ENCODE measurements around the gene TMEM221.

Gene TMEM221

DNA sequence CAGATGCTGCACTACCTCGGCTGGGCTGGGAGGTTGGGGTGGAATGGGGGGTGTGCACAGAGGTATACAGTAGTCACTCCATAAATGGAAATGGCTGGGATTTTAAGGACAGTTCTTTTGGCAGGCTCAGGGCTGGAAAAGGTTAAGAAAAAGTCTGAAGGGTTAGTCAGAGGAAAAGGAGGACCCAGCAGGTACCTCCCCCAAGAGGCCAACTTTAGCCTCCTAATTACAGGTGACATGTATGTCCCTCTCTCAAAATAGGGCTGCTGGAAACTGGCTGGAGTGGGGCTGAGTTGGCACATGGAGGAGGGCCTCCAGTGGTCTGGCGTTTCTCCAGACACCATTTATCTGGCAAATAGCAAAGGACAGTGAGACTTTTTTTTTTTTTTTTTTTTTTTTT, 55.5 kb downstream of the TMEM221 start:
- TF ChIP-seq, protein P1, sequence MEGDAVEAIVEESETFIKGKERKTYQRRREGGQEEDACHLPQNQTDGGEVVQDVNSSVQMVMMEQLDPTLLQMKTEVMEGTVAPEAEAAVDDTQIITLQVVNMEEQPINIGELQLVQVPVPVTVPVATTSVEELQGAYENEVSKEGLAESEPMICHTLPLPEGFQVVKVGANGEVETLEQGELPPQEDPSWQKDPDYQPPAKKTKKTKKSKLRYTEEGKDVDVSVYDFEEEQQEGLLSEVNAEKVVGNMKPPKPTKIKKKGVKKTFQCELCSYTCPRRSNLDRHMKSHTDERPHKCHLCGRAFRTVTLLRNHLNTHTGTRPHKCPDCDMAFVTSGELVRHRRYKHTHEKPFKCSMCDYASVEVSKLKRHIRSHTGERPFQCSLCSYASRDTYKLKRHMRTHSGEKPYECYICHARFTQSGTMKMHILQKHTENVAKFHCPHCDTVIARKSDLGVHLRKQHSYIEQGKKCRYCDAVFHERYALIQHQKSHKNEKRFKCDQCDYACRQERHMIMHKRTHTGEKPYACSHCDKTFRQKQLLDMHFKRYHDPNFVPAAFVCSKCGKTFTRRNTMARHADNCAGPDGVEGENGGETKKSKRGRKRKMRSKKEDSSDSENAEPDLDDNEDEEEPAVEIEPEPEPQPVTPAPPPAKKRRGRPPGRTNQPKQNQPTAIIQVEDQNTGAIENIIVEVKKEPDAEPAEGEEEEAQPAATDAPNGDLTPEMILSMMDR (conservative IDR thresholded peaks at IDR 0.05; ENCODE audit: low read depth, low read length): no peak
- no peak overlapping the region for H3K4me3 ChIP-seq (ENCODE audit: low read length)
- DNase-seq (ENCODE audit: low read depth): no peak

DNA sequence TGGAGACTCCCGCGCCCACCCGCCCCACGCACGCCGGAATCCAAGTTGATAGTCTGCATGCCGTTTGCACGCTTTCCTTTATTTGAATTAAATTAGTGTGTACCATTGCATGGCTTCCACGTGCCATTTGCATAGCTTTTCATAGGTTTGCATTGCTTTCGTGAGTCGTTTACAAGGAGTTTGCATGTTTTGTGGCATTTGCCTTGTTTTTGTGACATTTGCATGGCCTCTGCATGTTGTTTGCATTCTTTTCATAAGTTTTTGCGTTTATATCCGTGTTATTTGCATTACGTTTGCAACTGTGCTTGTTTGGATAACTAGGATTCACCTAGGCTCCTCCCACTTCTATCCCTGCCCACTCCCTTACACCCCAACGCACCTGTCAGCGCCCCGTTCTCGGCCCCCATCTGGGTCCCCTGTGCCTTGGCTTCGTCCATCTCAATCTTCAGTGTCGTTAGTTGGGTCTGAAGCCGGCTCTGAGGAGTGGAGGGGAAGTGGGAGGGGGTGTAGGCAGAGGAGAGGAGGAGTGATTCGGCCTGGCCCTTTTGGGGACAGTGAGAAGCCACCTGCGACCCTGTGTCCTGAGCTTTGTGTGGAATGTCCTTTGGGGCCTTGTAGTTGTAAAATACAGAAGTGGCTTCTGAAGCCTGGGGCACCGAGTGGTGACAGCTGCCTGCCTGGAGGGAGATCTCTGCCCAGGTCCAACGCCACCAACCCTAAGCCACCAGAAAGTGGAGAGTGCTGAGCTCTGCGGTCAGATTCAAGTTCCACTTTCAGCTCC, 56.9 kb downstream of the TMEM221 start:
- peak overlapping the region; percentile 17 for H3K4me3 ChIP-seq (ENCODE audit: low read length)
- TF ChIP-seq, protein P1 (conservative IDR thresholded peaks at IDR 0.05; ENCODE audit: low read depth, low read length): no peak
- DNase-seq (ENCODE audit: low read depth): no peak

DNA sequence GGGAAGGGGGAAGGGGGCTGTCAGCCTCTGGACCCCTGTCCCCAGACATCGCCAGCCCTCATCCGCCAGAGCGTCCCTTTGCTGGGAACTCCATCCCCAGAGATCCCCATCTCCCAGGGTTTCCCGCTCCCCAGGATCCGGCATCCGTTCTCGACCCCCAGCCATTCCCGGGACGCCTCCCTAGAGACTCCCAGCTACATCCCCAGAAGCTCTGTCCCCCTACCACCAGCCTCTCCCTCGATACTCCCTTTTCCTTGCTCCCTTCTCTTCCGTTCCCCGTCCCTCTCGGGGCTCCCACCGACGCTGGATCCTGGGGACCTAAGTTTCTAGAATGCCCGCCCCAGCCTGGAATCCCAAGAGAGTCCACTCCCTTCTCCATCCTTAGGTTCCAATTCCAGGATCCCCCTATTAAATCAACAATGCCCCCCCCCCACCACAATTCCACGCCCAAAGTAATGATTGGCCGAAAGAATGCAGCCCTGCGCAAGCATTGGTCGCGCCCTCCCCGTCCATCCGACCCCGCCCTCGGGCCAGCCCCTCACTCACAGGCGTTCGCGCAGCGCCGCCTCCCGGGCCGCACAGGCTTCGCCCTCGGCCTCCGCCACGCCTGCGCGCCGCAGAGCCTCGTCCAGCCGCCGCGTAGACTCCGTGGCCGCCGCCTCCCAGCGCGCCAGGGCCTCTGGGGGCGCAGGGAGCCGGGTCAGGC, 57.6 kb downstream of the TMEM221 start:
- TF ChIP-seq, protein P1 (conservative IDR thresholded peaks at IDR 0.05; ENCODE audit: low read depth, low read length): peak; percentile 62
- DNase-seq (ENCODE audit: low read depth): peak; percentile 64
- peak overlapping the region; percentile 55 for H3K4me3 ChIP-seq (ENCODE audit: low read length)

DNA sequence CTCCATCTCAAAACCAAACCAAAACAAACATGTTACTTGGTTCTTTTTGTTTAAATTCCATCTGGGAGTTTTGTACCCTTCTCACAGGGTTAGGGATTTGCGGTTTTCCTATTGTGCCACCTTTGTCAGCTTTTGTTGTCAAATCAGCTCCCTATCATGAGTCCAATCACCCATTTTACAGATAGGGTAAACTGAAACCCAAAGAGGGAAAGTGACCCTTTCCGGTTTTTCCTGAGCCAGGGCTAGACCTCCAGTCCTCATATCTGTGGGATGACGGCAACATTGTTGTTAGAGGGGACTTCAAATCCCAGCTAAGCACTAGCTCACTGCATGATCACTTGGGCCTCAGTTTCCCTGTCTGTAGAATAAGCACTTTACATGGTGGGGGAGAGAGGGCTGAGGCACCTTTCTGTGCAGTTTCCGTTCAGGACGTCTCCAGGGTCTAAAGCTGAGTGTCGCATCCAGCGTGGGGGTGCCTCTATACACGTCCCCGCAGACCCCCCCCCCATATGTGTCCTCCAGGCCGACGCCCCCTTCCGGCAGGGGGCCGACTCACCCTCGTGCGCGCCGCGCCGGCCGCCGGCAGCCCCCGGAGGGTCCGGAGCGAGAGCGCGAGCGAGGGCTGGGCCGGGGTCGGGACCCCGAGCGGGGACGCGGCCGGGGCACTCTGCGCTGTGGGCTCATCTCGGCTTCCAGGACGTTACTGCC, 58.4 kb downstream of the TMEM221 start:
- TF ChIP-seq, protein P1 (conservative IDR thresholded peaks at IDR 0.05; ENCODE audit: low read depth, low read length): peak; percentile 25
- peak overlapping the region; percentile 55 for H3K4me3 ChIP-seq (ENCODE audit: low read length)
- DNase-seq (ENCODE audit: low read depth): no peak

DNA sequence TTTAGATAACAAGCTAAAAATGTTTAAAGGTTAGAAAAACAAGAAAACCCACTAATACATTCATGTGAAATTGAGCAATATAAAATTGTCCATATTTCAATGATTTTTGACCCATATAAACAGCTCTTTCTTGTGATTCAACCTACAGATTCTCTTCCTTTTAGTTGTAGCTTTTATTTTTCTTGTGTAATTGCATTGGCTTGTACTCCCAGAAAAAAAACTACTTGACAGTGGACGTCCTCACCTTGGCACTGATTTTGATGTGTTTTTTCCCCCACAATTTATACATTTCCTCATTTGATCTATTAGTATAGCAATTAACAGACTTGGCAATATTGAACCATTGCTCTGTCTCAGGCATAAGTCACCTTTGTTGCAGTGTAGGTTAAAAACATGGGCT, 59.2 kb downstream of the TMEM221 start:
- TF ChIP-seq, protein P1 (conservative IDR thresholded peaks at IDR 0.05; ENCODE audit: low read depth, low read length): no peak
- DNase-seq (ENCODE audit: low read depth): no peak
- no peak overlapping the region for H3K4me3 ChIP-seq (ENCODE audit: low read length)

DNA sequence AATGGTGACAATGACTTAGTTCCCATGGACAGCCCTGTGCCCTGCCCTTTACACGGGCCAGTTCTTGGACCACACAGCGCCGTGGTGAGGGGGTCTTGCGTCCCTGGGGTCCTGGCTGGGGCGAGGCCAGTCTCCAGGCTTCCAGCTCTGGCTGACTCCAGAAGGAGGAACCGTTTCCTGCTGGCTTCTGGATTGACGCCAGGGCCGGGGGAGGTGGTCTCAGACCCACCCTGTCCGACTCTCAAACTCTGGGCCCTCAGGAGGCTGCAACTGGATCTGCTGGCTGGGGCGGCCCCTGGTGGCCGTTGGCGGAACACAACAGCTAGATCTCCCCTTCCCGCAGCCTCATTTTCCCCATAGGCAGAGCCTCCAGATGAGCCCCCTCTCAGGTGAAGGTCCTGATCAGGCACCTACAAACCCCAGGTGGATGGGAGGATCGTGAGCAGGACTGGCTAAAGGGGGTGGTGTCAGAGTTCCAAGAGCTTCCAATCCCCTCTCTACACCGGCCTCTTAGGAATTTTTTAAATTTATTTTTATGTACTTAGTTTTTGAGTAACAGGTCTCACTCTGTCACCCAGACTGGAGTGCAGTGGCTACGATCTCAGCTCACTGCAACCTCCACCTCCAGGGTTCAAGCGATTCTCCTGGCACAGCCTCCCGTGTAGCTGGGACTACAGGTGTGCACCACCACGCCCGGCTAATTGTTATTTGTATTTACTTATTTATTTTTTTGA, 62.4 kb downstream of the TMEM221 start:
- H3K4me3 ChIP-seq (ENCODE audit: low read length): no peak overlapping the region

More for the DNA sequence above, 62.4 kb downstream of the TMEM221 start:
- TF ChIP-seq, protein P1 (conservative IDR thresholded peaks at IDR 0.05; ENCODE audit: low read depth, low read length): peak; percentile 98
- DNase-seq (ENCODE audit: low read depth): no peak
